NCI-H1436 (cell line): Measurements from ENCODE around the gene MAB21L1.

Experiments
- DNase-seq: peaks from one replicate; lab custom pipeline; 2025; lab: John Stamatoyannopoulos, UW

The MAB21L1 gene

GRCh38 chr13:35479706-35480105 is 3.2 kb upstream of the MAB21L1 start:
- DNase-seq = no peak

- no peak for DNase-seq
These were observed 2.6 kb upstream of the MAB21L1 start for GRCh38 chr13:35479038-35479492.

- no peak for DNase-seq
These were observed 2.0 kb upstream of the MAB21L1 start for GRCh38 chr13:35478271-35479037.

GRCh38 chr13:35477386-35477946 is 977 bp upstream of the MAB21L1 start:
- DNase-seq = no peak

GRCh38 chr13:35475212-35475959 is 1.1 kb downstream of the MAB21L1 start:
- no peak for DNase-seq

GRCh38 chr13:35474496-35475211 is 1.8 kb downstream of the MAB21L1 start:
- no peak for DNase-seq

- DNase-seq = no peak
These were observed 2.7 kb downstream of the MAB21L1 start for GRCh38 chr13:35473802-35474201.

- no peak for DNase-seq
These were observed 3.2 kb downstream of the MAB21L1 start for GRCh38 chr13:35473206-35473775.

- DNase-seq = no peak
These were observed 4.1 kb downstream of the MAB21L1 start for GRCh38 chr13:35472323-35472881.

GRCh38 chr13:35471706-35472322 is 4.7 kb downstream of the MAB21L1 start:
- no peak for DNase-seq

- no peak for DNase-seq
These were observed 5.5 kb downstream of the MAB21L1 start for GRCh38 chr13:35470671-35471661.

- DNase-seq = no peak
These were observed 6.5 kb downstream of the MAB21L1 start for GRCh38 chr13:35469806-35470525.

GRCh38 chr13:35468195-35468594 is 8.3 kb downstream of the MAB21L1 start:
- no peak for DNase-seq

- DNase-seq = no peak
These were observed 11.1 kb downstream of the MAB21L1 start for GRCh38 chr13:35465371-35465770.

GRCh38 chr13:35460061-35460460 is 16.4 kb downstream of the MAB21L1 start:
- DNase-seq = no peak

- DNase-seq = no peak
These were observed 19.2 kb downstream of the MAB21L1 start for GRCh38 chr13:35457258-35457657.

- no peak for DNase-seq
These were observed 21.5 kb downstream of the MAB21L1 start for GRCh38 chr13:35455022-35455421.

GRCh38 chr13:35449821-35450220 is 26.7 kb downstream of the MAB21L1 start:
- DNase-seq = no peak

- DNase-seq = no peak
These were observed 28.0 kb downstream of the MAB21L1 start for GRCh38 chr13:35448465-35448864.
